DOHH2 (cell line): Measurements from ENCODE around the gene FGGY.

ENCODE experiments used
- CTCF ChIP-seq: fragments of 200-600 bp; sonication (generic); IDR thresholded peaks from one replicate; pipeline ENCODE4 v1.5.1; 2014; ENCODE audit warnings: antibody characterized with exemption, mild to moderate bottlenecking, low read depth, low read length; ENCODE audit not compliant: poor library complexity, severe bottlenecking
- EZH2phosphoT487 ChIP-seq: fragments of 200-600 bp; sonication (generic); IDR thresholded peaks from 2 replicates; pipeline ENCODE4 v1.6.1; 2017; ENCODE audit warnings: borderline replicate concordance, mild to moderate bottlenecking, antibody characterized with exemption, low read length, moderate library complexity, mixed read lengths

- TF ChIP-seq CTCF (no peak), EZH2phosphoT487 (no peak)
These were observed 201.7 kb downstream of the FGGY start for GRCh38 chr1:59498640-59499039.
